HL-60 (cell line): Measurements from ENCODE around the gene NBAS.
"Not testable (repeated sequence)": the region's sequence is repeated elsewhere in the genome, so short reads cannot be mapped to it uniquely, and the experiment has no call there.

Experiments
- DNase-seq, 2 experiments: peaks; one replicate each; pipeline ENCODE4 v3.0.0-alpha.2; 2010 to 2020; ENCODE audit warnings: low read depth in 1 of 2, low spot score in 1 of 2
- H3K27ac ChIP-seq: fragments of 250-450 bp; sonication (Bioruptor Pico); replicated peaks from 2 replicates; pipeline ENCODE4 v1.5.1; 2020; ENCODE audit warnings: mild to moderate bottlenecking, moderate library complexity
- H3K27me3 ChIP-seq: fragments of 250-450 bp; sonication (Bioruptor Pico); 2 replicates; pipeline ENCODE4 v1.5.1; 2021; ENCODE audit warnings: mild to moderate bottlenecking, moderate library complexity; ENCODE audit not compliant: insufficient read depth, poor library complexity, severe bottlenecking
- H3K4me3 ChIP-seq: replicated peaks from 2 replicates; pipeline ENCODE4 v1.5.1; 2011; ENCODE audit warnings: mild to moderate bottlenecking, control low read depth, low read length; ENCODE audit not compliant: insufficient read depth
- GABPA ChIP-seq: IDR thresholded peaks from 2 replicates; pipeline ENCODE4 v1.6.1; 2012; ENCODE audit warnings: low read depth
- POLR2AphosphoS5 ChIP-seq: IDR thresholded peaks from 2 replicates; pipeline ENCODE4 v1.6.1; 2012; ENCODE audit warnings: low read depth
- SPI1 ChIP-seq: IDR thresholded peaks from 2 replicates; pipeline ENCODE4 v1.6.1; 2012; ENCODE audit warnings: low read depth, mild to moderate bottlenecking, borderline replicate concordance
- TF ChIP-seq, protein P1 (sequence below): IDR thresholded peaks from 2 replicates; pipeline ENCODE4 v1.6.1; 2012; ENCODE audit warnings: low read depth; ENCODE audit not compliant: insufficient replicate concordance
- TF ChIP-seq, protein P2 (sequence below): IDR thresholded peaks from one replicate; pipeline ENCODE4 v1.5.1; 2011; ENCODE audit warnings: low read length, control low read depth, inconsistent platforms; ENCODE audit not compliant: insufficient read depth

The NBAS gene

DNA sequence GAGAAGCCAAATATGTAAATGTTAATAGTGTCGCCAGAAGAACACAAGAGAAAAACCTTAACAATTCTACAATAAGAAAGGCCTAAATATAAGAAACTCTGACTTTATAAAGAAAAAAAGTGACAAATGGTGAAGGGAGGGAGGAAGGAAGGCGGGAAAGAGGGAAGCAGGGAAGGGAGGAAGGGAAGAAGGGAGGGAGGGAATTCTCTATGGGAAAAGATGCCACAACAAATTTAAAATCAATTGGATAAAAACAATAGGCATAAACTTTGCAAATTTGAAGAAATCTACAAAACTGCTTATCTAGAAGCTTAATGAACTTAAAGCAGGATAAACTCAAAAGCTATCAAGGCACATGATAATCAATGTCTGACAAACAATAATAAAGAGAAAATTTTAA is 16.9 kb downstream of the NBAS start:
- Histone ChIP-seq H3K27me3 (no peaks in the 10 kb centered on the region), H3K4me3 (no peak overlapping the region), H3K27ac (no peak overlapping the region)
- TF ChIP-seq, protein P1, sequence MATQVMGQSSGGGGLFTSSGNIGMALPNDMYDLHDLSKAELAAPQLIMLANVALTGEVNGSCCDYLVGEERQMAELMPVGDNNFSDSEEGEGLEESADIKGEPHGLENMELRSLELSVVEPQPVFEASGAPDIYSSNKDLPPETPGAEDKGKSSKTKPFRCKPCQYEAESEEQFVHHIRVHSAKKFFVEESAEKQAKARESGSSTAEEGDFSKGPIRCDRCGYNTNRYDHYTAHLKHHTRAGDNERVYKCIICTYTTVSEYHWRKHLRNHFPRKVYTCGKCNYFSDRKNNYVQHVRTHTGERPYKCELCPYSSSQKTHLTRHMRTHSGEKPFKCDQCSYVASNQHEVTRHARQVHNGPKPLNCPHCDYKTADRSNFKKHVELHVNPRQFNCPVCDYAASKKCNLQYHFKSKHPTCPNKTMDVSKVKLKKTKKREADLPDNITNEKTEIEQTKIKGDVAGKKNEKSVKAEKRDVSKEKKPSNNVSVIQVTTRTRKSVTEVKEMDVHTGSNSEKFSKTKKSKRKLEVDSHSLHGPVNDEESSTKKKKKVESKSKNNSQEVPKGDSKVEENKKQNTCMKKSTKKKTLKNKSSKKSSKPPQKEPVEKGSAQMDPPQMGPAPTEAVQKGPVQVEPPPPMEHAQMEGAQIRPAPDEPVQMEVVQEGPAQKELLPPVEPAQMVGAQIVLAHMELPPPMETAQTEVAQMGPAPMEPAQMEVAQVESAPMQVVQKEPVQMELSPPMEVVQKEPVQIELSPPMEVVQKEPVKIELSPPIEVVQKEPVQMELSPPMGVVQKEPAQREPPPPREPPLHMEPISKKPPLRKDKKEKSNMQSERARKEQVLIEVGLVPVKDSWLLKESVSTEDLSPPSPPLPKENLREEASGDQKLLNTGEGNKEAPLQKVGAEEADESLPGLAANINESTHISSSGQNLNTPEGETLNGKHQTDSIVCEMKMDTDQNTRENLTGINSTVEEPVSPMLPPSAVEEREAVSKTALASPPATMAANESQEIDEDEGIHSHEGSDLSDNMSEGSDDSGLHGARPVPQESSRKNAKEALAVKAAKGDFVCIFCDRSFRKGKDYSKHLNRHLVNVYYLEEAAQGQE, result no peak
- no peak for TF ChIP-seq POLR2AphosphoS5
- TF ChIP-seq GABPA, result no peak
- TF ChIP-seq SPI1, result no peak
- TF ChIP-seq, protein P2, sequence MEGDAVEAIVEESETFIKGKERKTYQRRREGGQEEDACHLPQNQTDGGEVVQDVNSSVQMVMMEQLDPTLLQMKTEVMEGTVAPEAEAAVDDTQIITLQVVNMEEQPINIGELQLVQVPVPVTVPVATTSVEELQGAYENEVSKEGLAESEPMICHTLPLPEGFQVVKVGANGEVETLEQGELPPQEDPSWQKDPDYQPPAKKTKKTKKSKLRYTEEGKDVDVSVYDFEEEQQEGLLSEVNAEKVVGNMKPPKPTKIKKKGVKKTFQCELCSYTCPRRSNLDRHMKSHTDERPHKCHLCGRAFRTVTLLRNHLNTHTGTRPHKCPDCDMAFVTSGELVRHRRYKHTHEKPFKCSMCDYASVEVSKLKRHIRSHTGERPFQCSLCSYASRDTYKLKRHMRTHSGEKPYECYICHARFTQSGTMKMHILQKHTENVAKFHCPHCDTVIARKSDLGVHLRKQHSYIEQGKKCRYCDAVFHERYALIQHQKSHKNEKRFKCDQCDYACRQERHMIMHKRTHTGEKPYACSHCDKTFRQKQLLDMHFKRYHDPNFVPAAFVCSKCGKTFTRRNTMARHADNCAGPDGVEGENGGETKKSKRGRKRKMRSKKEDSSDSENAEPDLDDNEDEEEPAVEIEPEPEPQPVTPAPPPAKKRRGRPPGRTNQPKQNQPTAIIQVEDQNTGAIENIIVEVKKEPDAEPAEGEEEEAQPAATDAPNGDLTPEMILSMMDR, result no peak
- DNase-seq, result no peak

DNA sequence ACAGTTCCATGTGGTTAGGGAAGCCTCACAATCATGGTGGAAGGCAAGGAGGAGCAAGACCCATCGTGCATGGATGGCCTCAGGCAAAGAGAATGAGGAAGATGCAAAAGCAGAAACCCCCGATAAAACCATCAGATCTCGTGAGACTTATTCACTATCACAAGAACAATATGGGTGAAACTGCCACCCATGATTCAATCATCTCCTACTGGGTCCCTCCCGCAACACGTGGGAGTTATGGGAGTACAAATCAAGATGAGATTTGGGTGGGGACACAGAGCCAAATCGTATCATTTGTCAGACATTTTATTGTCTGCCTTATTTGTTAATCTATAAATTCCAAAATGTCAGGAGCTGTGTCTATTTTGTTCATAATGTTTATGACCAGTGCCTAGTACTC is 17.6 kb downstream of the NBAS start:
- no peak for TF ChIP-seq SPI1
- TF ChIP-seq POLR2AphosphoS5, result no peak
- TF ChIP-seq, protein P2, result no peak
- no peak for TF ChIP-seq GABPA
- TF ChIP-seq, protein P1, result no peak
- H3K27ac ChIP-seq, result no peak overlapping the region
- H3K4me3 ChIP-seq, result no peak overlapping the region
- DNase-seq, result no peak
- no peaks in the 10 kb centered on the region for H3K27me3 ChIP-seq

DNA sequence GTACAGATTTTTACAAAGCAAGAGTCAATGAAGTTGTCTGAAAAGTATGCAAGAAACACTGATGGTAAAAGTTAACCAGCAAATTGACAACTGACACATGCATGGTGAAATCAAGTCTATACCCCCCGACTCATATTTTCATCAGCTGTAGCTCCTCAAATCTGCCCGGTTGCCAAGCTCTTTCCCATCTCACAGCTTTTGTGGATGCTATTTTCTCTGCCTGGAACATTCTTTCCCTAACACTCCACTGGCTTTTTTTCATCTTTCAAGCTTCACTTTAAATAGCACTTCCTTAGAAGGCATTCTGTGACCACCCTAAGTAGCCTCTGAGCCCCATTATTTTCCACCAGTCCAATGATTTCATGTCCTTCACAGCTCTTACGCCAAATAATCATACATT is 18.1 kb downstream of the NBAS start:
- Histone ChIP-seq H3K27ac (no peak overlapping the region), H3K4me3 (no peak overlapping the region), H3K27me3 (no peaks in the 10 kb centered on the region)
- TF ChIP-seq POLR2AphosphoS5, result no peak
- TF ChIP-seq, protein P1, result no peak
- TF ChIP-seq, protein P2, result no peak
- TF ChIP-seq SPI1, result no peak
- no peak for TF ChIP-seq GABPA
- no peak for DNase-seq

DNA sequence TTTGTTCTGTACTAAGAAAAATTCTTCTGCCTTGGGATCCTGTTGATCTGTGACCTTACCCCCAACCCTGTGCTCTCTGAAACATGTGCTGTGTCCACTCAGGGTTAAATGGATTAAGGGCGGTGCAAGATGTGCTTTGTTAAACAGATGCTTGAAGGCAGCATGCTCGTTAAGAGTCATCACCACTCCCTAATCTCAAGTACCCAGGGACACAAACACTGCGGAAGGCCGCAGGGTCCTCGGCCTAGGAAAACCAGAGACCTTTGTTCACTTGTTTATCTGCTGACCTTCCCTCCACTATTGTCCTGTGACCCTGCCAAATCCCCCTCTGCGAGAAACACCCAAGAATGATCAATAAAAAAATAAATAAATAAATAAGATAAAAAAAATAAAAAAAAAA is 18.9 kb downstream of the NBAS start:
- DNase-seq, H3K27ac ChIP-seq, H3K27me3 ChIP-seq, H3K4me3 ChIP-seq: not testable (repeated sequence)

DNA sequence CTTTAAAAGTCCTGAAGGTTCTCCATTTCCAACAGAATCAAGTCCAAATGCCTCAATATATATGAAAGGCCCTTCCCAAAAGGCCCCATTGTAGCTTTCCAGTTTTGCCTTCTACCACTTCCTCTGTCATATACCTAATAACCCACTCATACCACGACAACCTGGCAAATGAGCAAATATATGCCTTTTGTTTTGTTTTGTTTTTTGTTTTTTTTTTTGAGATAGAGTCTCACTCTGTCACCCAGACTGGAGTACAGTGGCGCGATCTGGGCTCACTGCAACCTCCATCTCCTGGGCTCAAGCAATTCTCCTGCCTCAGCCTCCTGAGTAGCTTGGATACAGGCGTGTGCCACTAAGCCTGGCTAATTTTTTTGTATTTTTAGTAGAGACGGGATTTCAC is 20.6 kb downstream of the NBAS start:
- not testable (repeated sequence) for H3K4me3 ChIP-seq, H3K27ac ChIP-seq, H3K27me3 ChIP-seq

More for the DNA sequence above, 20.6 kb downstream of the NBAS start:
- DNase-seq, result not testable (repeated sequence)
